ENCODE data around the gene RPUSD3. TPM values are rescaled to one million over a fixed set of nuclear protein-coding genes. Genes with fewer than 3 reads are reported as not detected.

The RPUSD3 gene
- total and polyA plus RNA-seq, 2 of the 4 experiments (the other 2 are of a cell fraction) = 30.3 to 49.4 TPM

- Histone ChIP-seq H3K79me1 (ENCODE audit: low read depth in 1 of 2, low read length in 2 of 2) (no peaks in the 10 kb centered on the region), H3K36me3 (ENCODE audit: control insufficient read depth, insufficient read depth, low read length) (no peaks in the 10 kb centered on the region), H2AFZ (replicated peaks; ENCODE audit: low read length, poor library complexity) (peak overlapping the region; percentile 92), H3K27me3 (ENCODE audit: control insufficient read depth, insufficient read depth, low read length) (no peaks in the 10 kb centered on the region; the same call in 1 of the 2 replicates), H4K5ac (ENCODE audit: low read depth, low read length) (peak overlapping the region; percentile 20; the same call in 1 of the 2 replicates), H2AK5ac (ENCODE audit: low read depth, low read length) (peak overlapping the region; percentile 28; the same call in 1 of the 2 replicates), H3K9me1 (ENCODE audit: insufficient read depth, low read length) (0 out of 2 replicates have a peak, but pooled peaks cover 3% of the 10 kb centered on the region), H4K8ac (ENCODE audit: low read depth in 2 of 2, low read length in 2 of 2) (peak overlapping the region; percentile 31 to 65; a peak in 2 of 4 replicates), H3K9ac (ENCODE audit: low read depth, low read length) (no peak overlapping the region), H3K14ac (replicated peaks; ENCODE audit: low read depth, low read length) (no peak overlapping the region), H2AK9ac (replicated peaks; ENCODE audit: low read depth, low read length, poor library complexity) (peak overlapping the region; percentile 70), H3K27ac (ENCODE audit: insufficient read depth, low read length) (no peak overlapping the region), H3K4ac (ENCODE audit: low read depth, low read length) (peak overlapping the region; percentile 75), H4K20me1 (ENCODE audit: insufficient read depth, low read length) (no peaks in the 10 kb centered on the region), H3K4me1 (ENCODE audit: control insufficient read depth, insufficient read depth, low read length) (peaks cover 9% of the 10 kb centered on the region), H3K23ac (ENCODE audit: low read depth, low read length) (no peak overlapping the region), H2BK20ac (ENCODE audit: low read depth, low read length) (no peak overlapping the region), H3K4me3 (ENCODE audit: insufficient read depth, low read depth, low read length) (no peak overlapping the region), H3K18ac (ENCODE audit: low read depth, low read length) (no peak overlapping the region; the same call in 1 of the 2 replicates), H4K91ac (ENCODE audit: insufficient read depth, low read depth, low read length) (no peak overlapping the region), H3K56ac (ENCODE audit: extremely low read depth, insufficient read depth, low read length) (no peak overlapping the region), H2BK120ac (ENCODE audit: low read depth, low read length) (peak overlapping the region; percentile 68; the same call in 1 of the 2 replicates), H3K4me2 (ENCODE audit: low read depth, low read length) (no peak overlapping the region), H2BK15ac (ENCODE audit: low read depth, low read length) (no peak overlapping the region; the same call in 2 of the 3 replicates), H2BK5ac (ENCODE audit: low read depth, low read length, poor library complexity, severe bottlenecking) (no peak overlapping the region), H3K9me3 (ENCODE audit: control insufficient read depth, insufficient read depth, low read length) (no peaks in the 10 kb centered on the region)
- ChIA-PET CTCF (no interaction called here), POLR2A (ENCODE audit: unreplicated experiment) (no interaction called here)
- peak; percentile 70 for ATAC-seq (ENCODE audit: low read depth)
- intact Hi-C loops (cut with micrococcal nuclease) (no loop called here), in situ Hi-C loops (cut with MboI; ENCODE audit: low sequenced_read_pairs) (no loop called here), dilution Hi-C loops (cut with HindIII; ENCODE audit: low sequenced_read_pairs, unreplicated experiment) (no loop called here)
- TF ChIP-seq CTCF (conservative IDR thresholded peaks at IDR 0.05; ENCODE audit: low read depth, low read length) (peak; percentile 20; the same call in 1 of the 2 replicates), SMC3 (IDR thresholded peaks at IDR 0.05; ENCODE audit: low read depth, low read length) (0 out of 2 replicates have a peak, but pooled peaks have one; percentile 7), RFX5 (IDR thresholded peaks at IDR 0.05; ENCODE audit: low read depth, low read length) (no peak)
- DNase-seq = no peak
- no TSS peak for BruUV-seq (replicated peaks)
- WGBS, 2 experiments (ENCODE audit: extremely low coverage in 2 of 2, insufficient read length in 1 of 2) = 27% methylated on average over 21 of the region's 45 CpGs; no CpG with 5 or more reads in 1 of the 2 experiments
Measured at GRCh38 chr3:9862391-9863057, 18.7 kb upstream of the RPUSD3 start.
